ENCODE measurements around the gene SLC7A6.

DNA sequence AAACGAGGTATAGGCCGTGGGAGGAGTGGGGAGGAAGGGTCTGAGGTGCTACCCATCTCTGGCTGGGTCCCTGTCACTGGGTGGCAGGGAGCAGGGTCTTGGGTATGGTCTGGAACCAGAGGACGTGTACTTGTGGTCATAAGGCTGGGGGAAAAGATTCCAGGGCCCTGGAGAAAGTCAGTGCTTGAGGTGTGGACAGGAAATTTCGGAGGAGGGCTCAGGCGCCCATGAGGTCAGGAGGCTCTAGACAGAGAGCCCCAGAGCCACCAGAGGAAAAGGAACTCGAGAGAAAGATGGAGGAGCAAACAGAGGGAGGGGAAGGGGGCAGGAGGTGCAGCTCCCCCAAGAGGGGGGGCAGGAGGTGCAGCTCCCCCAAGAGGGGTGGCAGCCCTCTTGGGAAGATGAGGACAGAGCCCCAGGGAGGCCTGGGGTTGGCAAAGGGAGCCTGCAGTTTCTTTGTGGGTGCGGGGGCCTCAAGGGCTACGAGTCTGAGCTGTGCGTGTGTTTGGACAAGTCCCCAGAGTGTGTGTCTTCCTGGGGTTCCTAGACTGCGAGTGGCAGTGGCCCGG is 683 bp upstream of the SLC7A6 start:
- TF ChIP-seq, protein P1, sequence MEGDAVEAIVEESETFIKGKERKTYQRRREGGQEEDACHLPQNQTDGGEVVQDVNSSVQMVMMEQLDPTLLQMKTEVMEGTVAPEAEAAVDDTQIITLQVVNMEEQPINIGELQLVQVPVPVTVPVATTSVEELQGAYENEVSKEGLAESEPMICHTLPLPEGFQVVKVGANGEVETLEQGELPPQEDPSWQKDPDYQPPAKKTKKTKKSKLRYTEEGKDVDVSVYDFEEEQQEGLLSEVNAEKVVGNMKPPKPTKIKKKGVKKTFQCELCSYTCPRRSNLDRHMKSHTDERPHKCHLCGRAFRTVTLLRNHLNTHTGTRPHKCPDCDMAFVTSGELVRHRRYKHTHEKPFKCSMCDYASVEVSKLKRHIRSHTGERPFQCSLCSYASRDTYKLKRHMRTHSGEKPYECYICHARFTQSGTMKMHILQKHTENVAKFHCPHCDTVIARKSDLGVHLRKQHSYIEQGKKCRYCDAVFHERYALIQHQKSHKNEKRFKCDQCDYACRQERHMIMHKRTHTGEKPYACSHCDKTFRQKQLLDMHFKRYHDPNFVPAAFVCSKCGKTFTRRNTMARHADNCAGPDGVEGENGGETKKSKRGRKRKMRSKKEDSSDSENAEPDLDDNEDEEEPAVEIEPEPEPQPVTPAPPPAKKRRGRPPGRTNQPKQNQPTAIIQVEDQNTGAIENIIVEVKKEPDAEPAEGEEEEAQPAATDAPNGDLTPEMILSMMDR (IDR thresholded peaks at IDR 0.05) = no peak
- no peak for TF ChIP-seq POLR2A (IDR thresholded peaks at IDR 0.05)
